IMR-90 (cell line): ENCODE results near the gene RAI1. TPM values are rescaled to one million over a fixed set of nuclear protein-coding genes. Genes with fewer than 3 reads are reported as not detected.

Experiments
- ATAC-seq: fragments of 200-7000 bp; cut with Tn5 transposase; 2 replicates; pipeline ENCODE4 v1.9.1; 2020; ENCODE audit warnings: low read depth, mild to moderate bottlenecking, moderate library complexity
- BruUV-seq: library from RNA; stranded (reverse); fragments of 400-500 nt; replicated peaks from 2 replicates; lab custom pipeline; 2021; lab: Mats Ljungman, UMichigan
- CTCF ChIA-PET: fragments of 300-600 bp; formaldehyde crosslinking; extraction: SDS; loops from one replicate; lab custom pipeline; 2021; ENCODE audit warnings: antibody characterized with exemption; lab: Yijun Ruan, JAX
- POLR2A ChIA-PET: fragments of 300-600 bp; sonication (Branson Sonifier 250); formaldehyde crosslinking; loops from one replicate; lab custom pipeline; 2022; ENCODE audit warnings: antibody characterized with exemption; ENCODE audit not compliant: unreplicated experiment; lab: Charles Lee
- DNase-seq: peaks from one replicate; pipeline ENCODE4 v3.0.0; 2013
- H2AFZ ChIP-seq: replicated peaks from 2 replicates; pipeline ENCODE3; 2013; ENCODE audit warnings: low read length, mild to moderate bottlenecking; ENCODE audit not compliant: poor library complexity
- H2AK5ac ChIP-seq: 2 replicates; pipeline ENCODE4 v1.6.1; 2013; ENCODE audit warnings: low read depth, low read length, inconsistent platforms
- H2AK9ac ChIP-seq: replicated peaks from 2 replicates; pipeline ENCODE3; 2013; ENCODE audit warnings: mild to moderate bottlenecking, low read depth, low read length, moderate library complexity; ENCODE audit not compliant: poor library complexity
- H2BK120ac ChIP-seq: 2 replicates; pipeline ENCODE4 v1.6.1; 2013; ENCODE audit warnings: low read depth, low read length, inconsistent platforms
- H2BK15ac ChIP-seq: 3 replicates; pipeline ENCODE4 v1.6.1; 2013; ENCODE audit warnings: low read depth, low read length, inconsistent platforms
- H2BK20ac ChIP-seq: 2 replicates; pipeline ENCODE4 v1.6.1; 2013; ENCODE audit warnings: low read depth, mild to moderate bottlenecking, inconsistent platforms, low read length, moderate library complexity
- H2BK5ac ChIP-seq: 2 replicates; pipeline ENCODE4 v1.6.1; 2013; ENCODE audit warnings: mild to moderate bottlenecking, low read depth, low read length, inconsistent platforms; ENCODE audit not compliant: poor library complexity, severe bottlenecking
- H3K14ac ChIP-seq: replicated peaks from 2 replicates; pipeline ENCODE4 v1.6.1; 2013; ENCODE audit warnings: low read depth, low read length, inconsistent platforms
- H3K18ac ChIP-seq: 2 replicates; pipeline ENCODE4 v1.6.1; 2013; ENCODE audit warnings: low read depth, low read length, control low read depth
- H3K23ac ChIP-seq: 2 replicates; pipeline ENCODE4 v1.6.1; 2013; ENCODE audit warnings: low read depth, low read length, inconsistent platforms
- H3K27ac ChIP-seq: 2 replicates; pipeline ENCODE4 v1.5.1; 2013; ENCODE audit warnings: mild to moderate bottlenecking, control low read depth, low read length; ENCODE audit not compliant: insufficient read depth
- H3K27me3 ChIP-seq: 2 replicates; pipeline ENCODE4 v1.6.1; 2013; ENCODE audit warnings: low read length; ENCODE audit not compliant: control insufficient read depth, insufficient read depth
- H3K36me3 ChIP-seq: 2 replicates; pipeline ENCODE4 v1.6.1; 2013; ENCODE audit warnings: low read length, mixed read lengths; ENCODE audit not compliant: control insufficient read depth, insufficient read depth
- H3K4ac ChIP-seq: 2 replicates; pipeline ENCODE4 v1.6.1; 2013; ENCODE audit warnings: low read depth, low read length, inconsistent platforms
- H3K4me1 ChIP-seq: 2 replicates; pipeline ENCODE4 v1.6.1; 2013; ENCODE audit warnings: low read length, mixed read lengths; ENCODE audit not compliant: control insufficient read depth, insufficient read depth
- H3K4me2 ChIP-seq: 2 replicates; pipeline ENCODE4 v1.6.1; 2013; ENCODE audit warnings: low read depth, mild to moderate bottlenecking, control low read depth, low read length, moderate library complexity
- H3K4me3 ChIP-seq: 2 replicates; pipeline ENCODE4 v1.5.1; 2013; ENCODE audit warnings: low read depth, mild to moderate bottlenecking, control low read depth, low read length, moderate library complexity; ENCODE audit not compliant: insufficient read depth
- H3K56ac ChIP-seq: 2 replicates; pipeline ENCODE4 v1.6.1; 2013; ENCODE audit warnings: low read length, inconsistent platforms; ENCODE audit not compliant: insufficient read depth; ENCODE audit errors: extremely low read depth
- H3K79me1 ChIP-seq, 2 experiments: 2 replicates each; pipeline ENCODE4 v1.6.1; 2013; ENCODE audit warnings: low read length in 2 of 2, inconsistent platforms in 1 of 2, low read depth in 1 of 2
- H3K9ac ChIP-seq: 2 replicates; pipeline ENCODE4 v1.6.1; 2013; ENCODE audit warnings: low read depth, low read length, control low read depth
- H3K9me1 ChIP-seq: 2 replicates; pipeline ENCODE4 v1.6.1; 2013; ENCODE audit warnings: low read length, inconsistent platforms; ENCODE audit not compliant: insufficient read depth
- H3K9me3 ChIP-seq: 2 replicates; pipeline ENCODE4 v1.6.1; 2013; ENCODE audit warnings: low read length; ENCODE audit not compliant: control insufficient read depth, insufficient read depth
- H4K20me1 ChIP-seq: 2 replicates; pipeline ENCODE4 v1.6.1; 2013; ENCODE audit warnings: low read length, inconsistent platforms; ENCODE audit not compliant: insufficient read depth
- H4K5ac ChIP-seq: 2 replicates; pipeline ENCODE4 v1.6.1; 2013; ENCODE audit warnings: mild to moderate bottlenecking, low read depth, low read length, control low read depth
- H4K8ac ChIP-seq, 2 experiments: 2 replicates each; pipeline ENCODE4 v1.6.1; 2013; ENCODE audit warnings: low read depth in 2 of 2, low read length in 2 of 2, control low read depth in 1 of 2, inconsistent platforms in 1 of 2
- H4K91ac ChIP-seq: 2 replicates; pipeline ENCODE4 v1.6.1; 2013; ENCODE audit warnings: low read depth, low read length, inconsistent platforms; ENCODE audit not compliant: insufficient read depth
- BHLHE40 ChIP-seq: fragments of 150-350 bp; IDR thresholded peaks from 2 replicates; pipeline ENCODE4 v1.6.1; 2016; ENCODE audit warnings: mild to moderate bottlenecking, low read depth, low read length
- CEBPB ChIP-seq: IDR thresholded peaks from 2 replicates; pipeline ENCODE4 v1.6.1; 2012; ENCODE audit warnings: low read depth, low read length, improper control_type of control experiment
- CHD1 ChIP-seq: IDR thresholded peaks from 2 replicates; pipeline ENCODE4 v1.6.1; 2012; ENCODE audit warnings: low read depth, low read length, improper control_type of control experiment
- CTCF ChIP-seq: conservative IDR thresholded peaks from 2 replicates; pipeline ENCODE4 v1.5.1; 2012; ENCODE audit warnings: mild to moderate bottlenecking, low read depth, low read length, improper control_type of control experiment
- ELK1 ChIP-seq: fragments of 150-350 bp; IDR thresholded peaks from 2 replicates; pipeline ENCODE4 v1.6.1; 2016; ENCODE audit warnings: low read depth, mild to moderate bottlenecking, low read length, moderate library complexity, borderline replicate concordance
- FOS ChIP-seq: fragments of 150-350 bp; IDR thresholded peaks from 2 replicates; pipeline ENCODE4 v1.6.1; 2016; ENCODE audit warnings: low read depth, low read length
- MAFK ChIP-seq: IDR thresholded peaks from 2 replicates; pipeline ENCODE4 v1.6.1; 2012; ENCODE audit warnings: low read depth, low read length, improper control_type of control experiment
- MAZ ChIP-seq: IDR thresholded peaks from 2 replicates; pipeline ENCODE4 v1.6.1; 2012; ENCODE audit warnings: low read depth, mild to moderate bottlenecking, low read length, improper control_type of control experiment, moderate library complexity, borderline replicate concordance
- MXI1 ChIP-seq: IDR thresholded peaks from 2 replicates; pipeline ENCODE4 v1.6.1; 2012; ENCODE audit warnings: low read depth, mild to moderate bottlenecking, low read length, moderate library complexity, borderline replicate concordance
- NFE2L2 ChIP-seq: fragments of 150-350 bp; IDR thresholded peaks from 2 replicates; pipeline ENCODE4 v1.6.1; 2016; ENCODE audit warnings: low read depth, mild to moderate bottlenecking, low read length
- POLR2A ChIP-seq: IDR thresholded peaks from 2 replicates; pipeline ENCODE4 v1.6.1; 2012; ENCODE audit warnings: mild to moderate bottlenecking, low read depth, low read length
- RAD21 ChIP-seq: IDR thresholded peaks from 2 replicates; pipeline ENCODE4 v1.6.1; 2012; ENCODE audit warnings: low read length, improper control_type of control experiment
- RCOR1 ChIP-seq: IDR thresholded peaks from 2 replicates; pipeline ENCODE4 v1.6.1; 2012; ENCODE audit warnings: mild to moderate bottlenecking, low read length, improper control_type of control experiment; ENCODE audit not compliant: insufficient replicate concordance
- RFX5 ChIP-seq: IDR thresholded peaks from 2 replicates; pipeline ENCODE4 v1.8.0; 2012; ENCODE audit warnings: low read depth, mild to moderate bottlenecking, low read length, moderate library complexity
- SMC3 ChIP-seq: fragments of 150-350 bp; IDR thresholded peaks from 2 replicates; pipeline ENCODE4 v1.6.1; 2016; ENCODE audit warnings: low read depth, mild to moderate bottlenecking, antibody characterized with exemption, low read length, moderate library complexity
- USF2 ChIP-seq: fragments of 150-350 bp; IDR thresholded peaks from 2 replicates; pipeline ENCODE4 v1.6.1; 2017; ENCODE audit warnings: mild to moderate bottlenecking, antibody characterized with exemption, low read length, low read depth
- WGBS, 2 experiments: methylation state at CpG; one replicate each; pipeline versions ENCODE4 v1.1.5 to v1.1.7; 2013; ENCODE audit warnings: missing lambda C conversion rate in 2 of 2; ENCODE audit not compliant: insufficient read length in 1 of 2; ENCODE audit errors: extremely low coverage in 2 of 2; 5-methylcytosine and 5-hydroxymethylcytosine counted together
- dilution Hi-C: fragments of 300-500 bp; cut with HindIII; formaldehyde crosslinking; loops from one replicate; pipeline ENCODE4 v1.14.3; 2018; ENCODE audit warnings: low sequenced_read_pairs; ENCODE audit not compliant: unreplicated experiment
- in situ Hi-C: fragments of 300-500 bp; cut with MboI; formaldehyde crosslinking; loops from 3 replicates; pipeline ENCODE4 v1.14.3; 2019; ENCODE audit warnings: low sequenced_read_pairs, inconsistent platforms, mixed read lengths
- intact Hi-C: fragments of 100-400 bp; cut with micrococcal nuclease; formaldehyde crosslinking; loops from 2 replicates; pipeline ENCODE4 v1.10.0; 2022
- polyA plus RNA-seq, 3 experiments: library from polyadenylated mRNA; depleted of rRNA; stranded (reverse); fragments of >200 nt; gene quantifications; 2 replicates each; pipeline ENCODE4 v1.2.3, GENCODE V29; 2012; ENCODE audit warnings: low replicate concordance in 1 of 3
- total RNA-seq: library from RNA; depleted of rRNA; stranded (reverse); fragments of >200 nt; gene quantifications from 2 replicates; pipeline ENCODE4 v1.2.3, GENCODE V29; 2012

Gene RAI1
- total and polyA plus RNA-seq, 2 of the 4 experiments (the other 2 are of a cell fraction): 1.8 to 10.5 TPM

- no peak for TF ChIP-seq NFE2L2
- TF ChIP-seq MAFK: no peak
- no peak for TF ChIP-seq USF2
- no peak for TF ChIP-seq CTCF
- no peak for TF ChIP-seq CEBPB
- no peak for TF ChIP-seq RAD21
- TF ChIP-seq BHLHE40: no peak
- TF ChIP-seq MXI1: no peak
- no peak for TF ChIP-seq RFX5
- TF ChIP-seq ELK1: no peak
- no peak for TF ChIP-seq POLR2A
- no peak for TF ChIP-seq MAZ
- TF ChIP-seq FOS: no peak
- no peak for TF ChIP-seq CHD1
- no peak for TF ChIP-seq SMC3
- no peak for TF ChIP-seq RCOR1
- Histone ChIP-seq H3K27ac (no peak overlapping the region), H3K56ac (no peak overlapping the region), H3K23ac (no peak overlapping the region), H3K36me3 (peaks cover 11% of the 10 kb centered on the region), H2BK15ac (no peak overlapping the region), H3K9me3 (no peaks in the 10 kb centered on the region), H3K4me1 (peaks cover 3% of the 10 kb centered on the region), H4K91ac (no peak overlapping the region), H2BK20ac (no peak overlapping the region), H3K9ac (no peak overlapping the region), H3K14ac (no peak overlapping the region), H3K18ac (no peak overlapping the region), H4K8ac (no peak overlapping the region), H3K4ac (no peak overlapping the region), H2BK120ac (no peak overlapping the region), H3K4me2 (no peak overlapping the region), H2BK5ac (no peak overlapping the region), H2AK5ac (no peak overlapping the region), H3K27me3 (no peaks in the 10 kb centered on the region), H4K20me1 (peaks cover 95% of the 10 kb centered on the region), H2AFZ (no peak overlapping the region), H2AK9ac (no peak overlapping the region), H3K9me1 (peaks cover 26% of the 10 kb centered on the region), H3K79me1 (peaks cover 41 to 92% of the 10 kb centered on the region in 2 experiments), H4K5ac (no peak overlapping the region), H3K4me3 (no peak overlapping the region)
- no peak for DNase-seq
- in situ Hi-C loops (no loop called here), intact Hi-C loops (no loop called here), dilution Hi-C loops (no loop called here)
- BruUV-seq: no TSS peak
- no peak for ATAC-seq
- ChIA-PET POLR2A (no interaction called here), CTCF (no interaction called here)
- 63% methylated on average over 2 of the region's 7 CpGs; no CpG with 5 or more reads in 1 of the 2 experiments for WGBS, 2 experiments
These were observed 79.1 kb downstream of the RAI1 start for GRCh38 chr17:17760350-17760749.
